Upper lobe of left lung (tissue), 4 donors: ENCODE measurements around the gene BCAM.

Source experiments
- EP300 ChIP-seq, 4 donors: sonication (generic); formaldehyde crosslinking; IDR thresholded peaks; one replicate each; pipeline ENCODE4 v1.5.1; 2017; ENCODE audit warnings: antibody characterized with exemption in 4 of 4, control low read depth in 2 of 4
- POLR2A ChIP-seq, 4 donors: fragments of 450-650 bp; IDR thresholded peaks; one replicate each; pipeline ENCODE4 v1.5.1; 2016 to 2017; ENCODE audit warnings: antibody characterized with exemption in 4 of 4, mild to moderate bottlenecking in 2 of 4
- POLR2AphosphoS5 ChIP-seq, 2 donors: sonication (generic); formaldehyde crosslinking; IDR thresholded peaks; one replicate each; pipeline ENCODE4 v1.5.1; 2017; ENCODE audit warnings: antibody characterized with exemption in 2 of 2
- TF ChIP-seq, protein P1 (sequence below), 6 experiments: fragments of 450-650 bp in 4 of 6; fragments of 200-600 bp in 2 of 6; sonication (generic) in 2 of 6; IDR thresholded peaks; one replicate each; pipeline ENCODE4 v1.5.1; 2016 to 2019; ENCODE audit warnings: antibody characterized with exemption in 6 of 6

DNA sequence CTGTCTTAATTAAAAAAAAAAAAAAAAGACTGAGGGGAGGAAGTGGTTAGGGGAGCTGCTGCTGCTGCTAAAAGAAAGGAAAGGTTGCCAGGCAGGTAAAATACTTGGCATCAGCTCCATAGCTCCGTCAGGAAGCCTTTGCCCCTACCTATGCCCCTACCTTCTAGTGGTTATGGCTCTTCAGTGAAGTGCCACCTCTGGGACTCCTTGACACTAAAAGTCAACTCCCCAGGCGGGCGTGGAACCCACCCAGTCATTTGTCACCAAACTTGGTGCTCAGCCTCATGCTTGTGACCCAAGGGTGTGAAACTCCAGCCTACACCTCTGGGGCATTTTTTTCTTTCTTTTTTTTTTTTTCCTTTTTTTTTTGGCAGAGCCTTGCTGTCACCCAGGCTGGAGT lies 32.3 kb downstream of the BCAM start:
- TF ChIP-seq, protein P1, sequence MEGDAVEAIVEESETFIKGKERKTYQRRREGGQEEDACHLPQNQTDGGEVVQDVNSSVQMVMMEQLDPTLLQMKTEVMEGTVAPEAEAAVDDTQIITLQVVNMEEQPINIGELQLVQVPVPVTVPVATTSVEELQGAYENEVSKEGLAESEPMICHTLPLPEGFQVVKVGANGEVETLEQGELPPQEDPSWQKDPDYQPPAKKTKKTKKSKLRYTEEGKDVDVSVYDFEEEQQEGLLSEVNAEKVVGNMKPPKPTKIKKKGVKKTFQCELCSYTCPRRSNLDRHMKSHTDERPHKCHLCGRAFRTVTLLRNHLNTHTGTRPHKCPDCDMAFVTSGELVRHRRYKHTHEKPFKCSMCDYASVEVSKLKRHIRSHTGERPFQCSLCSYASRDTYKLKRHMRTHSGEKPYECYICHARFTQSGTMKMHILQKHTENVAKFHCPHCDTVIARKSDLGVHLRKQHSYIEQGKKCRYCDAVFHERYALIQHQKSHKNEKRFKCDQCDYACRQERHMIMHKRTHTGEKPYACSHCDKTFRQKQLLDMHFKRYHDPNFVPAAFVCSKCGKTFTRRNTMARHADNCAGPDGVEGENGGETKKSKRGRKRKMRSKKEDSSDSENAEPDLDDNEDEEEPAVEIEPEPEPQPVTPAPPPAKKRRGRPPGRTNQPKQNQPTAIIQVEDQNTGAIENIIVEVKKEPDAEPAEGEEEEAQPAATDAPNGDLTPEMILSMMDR (IDR thresholded peaks at IDR 0.05), result no peak
- TF ChIP-seq POLR2A (IDR thresholded peaks at IDR 0.05) (no peak), EP300 (IDR thresholded peaks at IDR 0.05) (no peak), POLR2AphosphoS5 (IDR thresholded peaks at IDR 0.05) (peak in 1 of 2 donors; percentile 35)
